NCI-H128 (cell line): Measurements from ENCODE around the gene OSBPL6.
"Not testable (repeated sequence)": the region's sequence is repeated elsewhere in the genome, so short reads cannot be mapped to it uniquely, and the experiment has no call there.

Source experiments
- DNase-seq: peaks from one replicate; lab custom pipeline; 2025; ENCODE audit not compliant: unreplicated experiment; lab: John Stamatoyannopoulos, UW

The OSBPL6 gene

DNA sequence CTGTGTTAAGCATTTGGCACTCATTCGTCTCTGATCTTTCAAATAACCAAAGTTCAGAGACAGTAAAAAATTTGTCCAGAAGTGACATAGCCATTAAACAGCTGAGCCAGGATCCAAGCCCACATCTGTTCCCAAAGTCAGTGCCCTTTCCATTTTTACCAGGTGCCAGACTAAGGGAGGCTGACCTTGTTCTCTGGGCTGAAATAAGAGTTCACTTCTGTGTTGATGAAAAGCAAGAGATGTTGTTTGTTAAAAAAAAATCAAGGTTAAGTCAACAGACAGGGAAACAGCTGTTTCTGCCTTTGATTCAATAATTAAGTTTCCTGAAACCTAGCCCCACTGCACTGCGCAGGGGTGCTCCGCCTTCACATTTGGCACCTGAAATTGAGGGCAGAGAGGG, 139.5 kb downstream of the OSBPL6 start:
- DNase-seq: no peak

DNA sequence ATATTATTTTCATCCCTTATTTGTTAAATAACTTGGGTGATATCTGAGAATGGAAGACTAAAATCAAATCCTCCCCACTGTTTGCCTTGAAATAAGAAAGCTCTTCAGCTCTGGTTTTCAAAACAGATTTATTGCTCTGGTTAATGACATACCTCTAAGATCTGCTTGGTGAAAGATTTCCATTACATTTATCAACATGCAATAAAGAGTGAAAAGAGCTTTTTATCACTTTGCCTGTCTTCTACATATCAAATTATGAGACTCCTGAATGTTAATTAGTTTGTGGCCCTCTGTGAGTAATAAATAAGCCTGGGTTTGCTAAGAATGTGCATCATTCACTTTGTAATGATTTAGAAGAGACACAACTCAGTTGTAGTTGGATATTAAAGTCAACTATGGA, 140.9 kb downstream of the OSBPL6 start:
- no peak for DNase-seq

DNA sequence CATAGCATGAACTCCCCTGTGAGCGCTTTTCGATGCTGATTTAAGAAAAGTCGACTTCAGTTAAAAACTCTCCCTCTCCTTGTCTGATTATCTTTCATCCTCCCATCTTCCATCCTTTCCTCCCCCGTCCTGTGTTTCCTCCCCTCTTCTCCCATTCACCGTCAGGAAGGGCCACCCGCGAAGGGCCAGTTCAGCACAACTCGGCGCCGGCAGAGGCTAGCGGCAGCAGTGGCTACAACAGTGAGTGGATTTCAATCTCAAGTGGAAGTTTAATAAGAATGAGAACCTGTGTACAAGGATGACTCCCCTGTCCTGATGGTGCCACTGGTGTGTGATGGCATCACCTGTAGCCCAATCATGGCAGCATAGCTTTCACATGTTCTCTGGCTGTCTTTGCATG, 149.8 kb downstream of the OSBPL6 start:
- no peak for DNase-seq

DNA sequence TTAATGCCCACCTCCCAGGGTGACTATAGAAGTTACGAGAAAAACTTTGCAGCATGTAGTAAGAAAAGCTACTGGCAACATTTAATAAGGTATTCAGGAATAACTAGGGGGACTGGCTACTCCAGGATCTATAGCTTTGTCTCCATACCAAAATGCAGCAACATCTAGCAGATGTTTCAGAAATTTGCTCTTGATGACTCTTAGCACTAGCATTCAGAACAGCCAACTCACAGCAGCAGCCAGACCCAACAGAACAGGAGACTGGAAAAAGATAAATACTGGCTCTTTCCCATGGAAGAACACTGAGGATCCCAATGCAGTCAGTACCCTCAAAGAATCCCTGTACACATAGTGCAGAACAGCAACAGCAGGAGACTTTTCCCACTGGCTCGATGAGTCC, 151.6 kb downstream of the OSBPL6 start:
- no peak for DNase-seq

DNA sequence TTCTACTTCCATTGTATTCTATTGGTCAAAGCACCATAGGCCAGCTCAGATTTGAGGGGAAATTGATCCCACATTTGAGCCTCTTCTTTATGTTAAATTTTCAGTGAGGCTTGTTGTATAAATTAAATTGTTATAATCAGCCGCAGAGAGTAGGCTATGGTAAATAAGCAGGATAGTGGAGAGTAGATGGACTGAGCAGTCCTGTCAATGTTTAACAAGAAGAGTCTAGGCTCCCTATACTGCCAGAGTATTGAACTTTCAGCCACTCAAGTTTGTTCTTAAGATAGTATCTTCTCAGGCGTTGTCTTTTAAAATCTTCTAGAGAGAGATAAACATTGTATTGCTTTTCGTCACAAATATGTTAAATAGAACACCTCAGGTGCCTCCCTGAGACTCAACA, 155.7 kb downstream of the OSBPL6 start:
- DNase-seq: no peak

DNA sequence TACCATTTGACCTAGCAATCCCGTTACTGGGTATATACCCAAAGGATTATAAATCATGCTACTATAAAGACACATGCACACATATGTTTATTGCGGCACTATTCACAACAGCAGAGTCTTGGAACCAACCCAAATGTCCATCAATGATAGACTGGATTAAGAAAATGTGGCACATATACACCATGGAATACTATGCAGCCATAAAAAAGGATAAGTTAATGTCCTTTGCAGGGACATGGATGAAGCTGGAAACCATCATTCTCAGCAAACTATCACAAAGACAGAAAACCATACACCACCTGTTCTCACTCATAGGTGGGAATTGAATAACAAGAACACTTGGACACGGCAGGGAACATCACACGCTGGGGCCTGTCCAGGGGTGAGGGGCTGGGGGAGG, 163.4 kb downstream of the OSBPL6 start:
- not testable (repeated sequence) for DNase-seq

DNA sequence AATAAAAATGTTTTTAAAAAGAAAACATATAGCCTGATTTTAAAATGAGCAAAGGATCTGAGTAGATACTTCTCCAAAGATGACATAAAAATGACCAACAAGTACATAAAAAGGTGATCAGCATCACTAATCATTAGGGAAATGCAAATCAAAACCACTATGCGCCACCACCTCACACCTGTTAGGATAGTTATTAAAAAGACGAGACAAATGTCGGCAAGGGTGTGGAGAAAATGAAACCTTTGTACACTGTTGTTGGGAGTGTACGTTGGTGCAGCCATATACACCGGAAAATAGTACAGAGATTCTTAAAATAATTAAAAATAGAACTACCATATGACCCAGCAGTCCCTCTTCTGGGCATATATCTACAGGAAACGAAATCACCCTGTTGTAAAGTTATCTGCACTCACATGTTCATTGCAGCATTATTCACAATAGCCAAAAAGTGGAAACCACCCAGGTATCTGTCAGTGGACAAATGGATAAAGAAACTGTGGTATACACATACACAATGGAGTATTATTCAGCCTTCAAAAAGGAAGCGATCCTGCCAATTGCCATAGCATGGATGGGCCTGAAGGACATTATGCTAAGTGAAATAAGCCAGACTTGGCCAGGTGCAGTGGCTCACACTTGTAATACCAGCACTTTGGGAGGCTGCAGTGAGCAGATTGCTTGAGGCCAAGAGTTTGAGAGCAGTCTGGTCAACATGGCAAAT, 165.0 kb downstream of the OSBPL6 start:
- DNase-seq: no peak

DNA sequence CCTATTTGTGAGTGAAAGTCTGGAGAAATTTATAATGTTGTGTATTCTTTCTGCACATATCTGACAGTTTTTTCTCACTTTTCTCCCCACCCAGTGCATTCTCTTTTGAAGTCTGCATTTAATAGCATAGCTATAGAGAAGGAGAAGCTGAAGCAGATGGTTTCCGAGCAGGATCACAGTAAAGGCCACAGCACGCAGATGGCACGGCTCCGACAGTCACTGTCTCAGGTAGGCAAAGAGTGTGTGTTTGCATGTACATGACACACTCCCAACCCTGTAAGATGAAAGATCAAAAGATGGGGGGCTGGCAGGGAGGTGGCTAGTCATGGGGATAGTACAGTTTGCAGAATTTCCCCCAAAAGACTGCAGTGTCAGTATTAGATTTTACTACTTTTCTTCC, 167.3 kb downstream of the OSBPL6 start:
- DNase-seq: no peak

DNA sequence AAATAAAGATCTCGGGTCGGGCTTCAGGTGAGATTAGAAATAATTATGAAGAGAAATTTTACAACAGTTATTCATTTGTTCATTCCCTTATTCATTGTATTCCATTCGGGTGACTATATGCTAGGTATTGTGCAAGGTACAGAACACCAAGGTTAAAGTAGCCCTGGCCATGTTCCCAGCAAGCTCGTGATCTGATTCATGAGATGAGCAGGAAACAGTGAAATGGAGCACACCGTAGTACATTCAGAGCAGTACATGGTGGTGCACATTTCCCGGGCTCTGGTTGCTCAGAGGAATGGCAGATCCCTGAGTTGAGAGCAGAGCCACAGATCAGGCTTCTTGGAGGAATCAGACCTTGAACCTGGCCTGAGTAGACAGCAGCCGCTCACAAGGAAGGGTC, 168.9 kb downstream of the OSBPL6 start:
- no peak for DNase-seq

DNA sequence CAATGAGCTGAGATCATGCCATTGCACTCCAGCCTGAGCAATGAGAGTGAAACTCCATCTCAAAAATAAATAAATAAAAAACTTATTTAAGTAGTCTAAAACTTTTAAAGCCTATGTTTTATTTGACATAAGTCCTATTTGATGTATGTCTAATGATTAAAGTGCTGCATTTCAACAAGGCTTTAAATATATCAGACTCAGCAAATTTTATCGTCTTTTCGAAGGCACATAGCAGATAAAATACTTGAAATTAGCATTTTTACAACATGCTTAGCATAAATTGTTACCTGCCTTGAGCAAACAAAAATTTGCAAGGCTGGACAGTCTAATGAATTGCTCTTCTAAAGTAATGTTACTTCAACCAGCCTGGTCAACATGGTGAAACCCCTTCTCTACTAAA, 170.8 kb downstream of the OSBPL6 start:
- no peak for DNase-seq

DNA sequence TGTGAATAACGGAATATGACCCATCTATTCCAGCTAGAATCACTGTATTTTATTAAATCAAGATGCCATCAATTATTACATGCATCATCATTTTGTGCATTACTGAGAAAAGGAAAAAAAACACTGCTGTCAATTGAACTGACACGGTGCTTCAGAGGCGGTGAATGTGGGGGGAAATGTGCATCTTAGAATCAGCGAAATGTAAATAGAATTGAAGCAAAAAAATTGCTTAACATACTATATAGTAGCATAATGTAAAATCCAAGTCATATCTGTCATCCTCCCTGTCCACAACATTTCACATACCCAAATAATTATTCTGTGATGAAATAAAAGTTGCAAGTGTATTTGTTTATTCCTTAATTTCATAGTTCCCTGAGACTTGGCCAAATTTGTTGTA, 172.1 kb downstream of the OSBPL6 start:
- no peak for DNase-seq

DNA sequence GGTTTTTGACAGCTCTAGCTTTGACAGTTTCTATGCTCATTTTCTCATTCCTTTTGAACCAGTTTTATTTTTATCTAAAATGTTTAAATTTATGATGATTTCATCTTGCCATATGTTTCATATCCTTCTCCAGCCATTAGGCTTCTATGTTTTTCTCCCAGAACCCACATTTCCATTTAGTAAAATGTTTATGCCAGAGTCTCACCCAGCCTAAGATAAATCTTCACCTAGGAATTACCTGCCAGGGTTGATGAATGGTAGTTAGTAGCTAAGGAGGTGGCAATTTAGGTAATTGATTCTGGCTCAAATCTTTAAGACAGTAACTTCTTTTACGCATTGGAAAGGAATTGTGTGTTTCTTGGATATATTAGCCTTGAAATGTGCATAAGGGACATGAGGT, 173.0 kb downstream of the OSBPL6 start:
- DNase-seq: no peak

DNA sequence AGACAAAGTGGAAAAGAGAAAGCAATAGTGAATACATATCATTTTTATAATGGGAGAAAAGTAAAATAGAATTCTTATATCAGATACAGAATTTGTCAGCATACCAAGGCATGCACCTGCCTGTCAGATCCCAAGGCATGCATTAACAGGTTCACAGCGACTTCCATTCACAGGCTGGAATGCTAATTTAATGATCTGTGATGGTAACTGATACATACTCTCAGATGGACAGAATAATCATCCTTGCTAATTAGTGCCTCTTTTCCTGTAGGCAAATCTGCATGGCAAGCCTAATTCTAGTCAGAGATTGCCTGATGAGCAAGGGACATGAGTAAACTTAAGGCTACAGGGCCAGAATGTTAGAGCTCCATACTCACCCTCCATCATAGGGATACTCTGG, 180.6 kb downstream of the OSBPL6 start:
- DNase-seq: no peak

DNA sequence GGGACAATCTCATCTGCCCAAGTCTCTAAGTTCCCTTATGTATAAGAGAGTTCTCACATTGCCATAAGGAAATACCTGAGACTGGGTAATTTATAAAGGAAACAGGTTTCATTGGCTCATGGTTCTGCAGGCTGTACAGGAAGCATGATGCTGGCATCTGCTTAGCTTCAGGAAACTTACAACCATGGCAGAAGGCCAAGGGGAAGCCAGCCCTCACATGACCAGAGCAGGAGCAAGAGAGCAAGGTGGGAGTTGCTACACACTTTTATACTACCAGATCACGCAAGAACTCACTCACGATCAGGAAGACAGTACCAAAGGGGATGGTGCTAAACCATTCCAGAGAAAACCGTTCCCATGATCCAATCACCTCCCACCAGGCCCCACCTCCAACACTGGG, 182.7 kb downstream of the OSBPL6 start:
- no peak for DNase-seq

DNA sequence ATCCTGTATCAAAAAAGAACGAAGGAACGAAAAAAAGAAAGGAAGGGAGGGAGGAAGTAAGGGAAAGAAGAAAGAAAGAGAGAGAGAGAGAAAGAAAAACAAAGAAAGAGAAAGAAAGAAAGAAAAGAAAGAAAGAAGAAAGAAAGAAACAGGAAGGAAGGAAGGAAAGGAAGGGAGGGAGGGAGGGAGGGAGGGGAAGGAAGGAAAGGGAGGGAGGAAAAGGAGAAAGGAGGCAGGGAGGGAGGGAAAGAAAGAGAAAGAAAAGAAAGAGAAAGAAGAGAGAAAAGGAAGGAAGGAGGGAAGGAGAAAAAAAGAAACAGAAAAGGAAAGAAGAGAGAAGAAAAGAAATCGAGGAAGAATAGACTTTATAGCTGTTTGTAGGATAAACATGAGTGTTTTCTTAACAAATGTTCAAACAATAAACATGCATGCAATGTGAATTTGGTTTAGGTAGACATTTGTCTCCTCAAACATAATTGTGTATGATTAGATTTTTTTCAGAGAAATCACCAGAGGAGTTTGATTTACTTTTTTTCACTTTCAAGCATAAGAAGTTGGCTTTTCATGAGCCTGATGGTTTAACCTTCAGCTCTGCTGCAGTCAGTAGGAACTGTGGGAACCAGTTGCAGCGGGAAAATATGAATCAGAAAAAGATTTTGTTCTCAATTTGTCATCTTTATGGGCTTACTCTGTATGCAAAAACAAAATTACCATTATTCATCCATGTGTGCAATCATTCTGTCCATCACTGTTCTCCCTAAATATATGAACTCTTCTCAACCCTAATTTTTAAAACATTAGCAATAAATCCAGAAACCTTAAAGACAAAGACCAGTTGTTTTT, 185.1 kb downstream of the OSBPL6 start:
- DNase-seq: no peak

DNA sequence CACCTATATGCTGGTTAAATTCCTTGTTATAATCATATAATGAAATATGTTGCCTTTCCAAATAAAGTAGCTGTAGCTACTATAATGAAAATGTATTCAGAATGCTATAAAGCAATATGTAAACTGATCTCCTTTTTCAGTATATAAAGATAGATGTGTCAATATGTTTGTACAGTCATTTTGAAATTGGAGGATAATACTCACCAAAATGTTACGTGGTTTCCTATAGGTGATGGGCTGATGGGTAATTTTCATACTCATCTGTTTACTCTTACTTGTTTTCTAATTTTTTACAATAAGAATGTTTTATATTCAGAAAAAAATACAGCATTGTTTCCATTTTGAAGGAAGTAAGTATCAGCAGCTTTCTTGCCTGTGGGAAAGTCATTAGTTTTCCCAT, 186.5 kb downstream of the OSBPL6 start:
- DNase-seq: no peak

DNA sequence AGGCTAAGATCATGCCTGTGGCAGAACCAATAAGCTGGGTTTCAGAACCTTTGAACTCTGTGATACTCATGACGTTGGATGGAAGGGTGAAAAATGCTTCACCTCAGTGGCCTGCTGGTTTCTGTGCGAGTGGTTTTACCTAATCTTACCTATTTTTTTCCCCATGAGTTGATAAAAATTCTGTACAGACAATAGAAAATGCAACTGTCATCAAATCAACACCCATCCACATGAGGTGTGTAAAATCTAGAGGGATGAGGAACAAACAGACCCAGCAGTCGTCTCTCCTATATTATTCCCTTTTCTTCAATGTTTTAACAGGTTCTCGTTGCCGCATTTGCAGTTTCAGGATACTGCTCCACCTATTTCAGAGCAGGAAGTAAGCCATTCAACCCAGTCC, 189.4 kb downstream of the OSBPL6 start:
- DNase-seq: no peak

DNA sequence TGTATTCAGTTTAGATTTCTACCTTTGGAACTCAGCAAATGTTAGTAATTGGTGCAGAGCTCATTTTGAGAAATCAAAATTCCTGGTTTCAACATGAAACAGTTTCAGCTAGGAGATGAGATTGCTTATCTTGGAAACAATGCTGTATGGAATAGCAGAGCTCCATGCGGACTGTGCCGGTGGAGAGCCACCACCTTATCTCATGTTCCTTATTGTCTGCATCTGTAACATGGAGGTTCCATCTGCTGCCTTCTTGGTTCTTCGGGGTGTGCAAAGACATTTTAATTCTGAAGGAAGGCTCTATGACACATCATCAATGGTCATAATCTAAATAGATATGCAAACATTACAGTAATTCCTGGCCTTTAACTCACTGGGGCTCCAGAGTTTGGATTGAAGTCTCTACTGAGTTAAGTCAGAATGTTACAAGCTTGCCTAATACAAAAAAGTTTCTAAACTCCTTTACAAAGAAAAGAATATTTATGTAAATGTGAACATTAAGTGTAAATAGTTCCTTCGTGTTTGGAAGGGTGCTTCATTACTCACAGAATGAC, 191.4 kb downstream of the OSBPL6 start:
- DNase-seq: no peak

DNA sequence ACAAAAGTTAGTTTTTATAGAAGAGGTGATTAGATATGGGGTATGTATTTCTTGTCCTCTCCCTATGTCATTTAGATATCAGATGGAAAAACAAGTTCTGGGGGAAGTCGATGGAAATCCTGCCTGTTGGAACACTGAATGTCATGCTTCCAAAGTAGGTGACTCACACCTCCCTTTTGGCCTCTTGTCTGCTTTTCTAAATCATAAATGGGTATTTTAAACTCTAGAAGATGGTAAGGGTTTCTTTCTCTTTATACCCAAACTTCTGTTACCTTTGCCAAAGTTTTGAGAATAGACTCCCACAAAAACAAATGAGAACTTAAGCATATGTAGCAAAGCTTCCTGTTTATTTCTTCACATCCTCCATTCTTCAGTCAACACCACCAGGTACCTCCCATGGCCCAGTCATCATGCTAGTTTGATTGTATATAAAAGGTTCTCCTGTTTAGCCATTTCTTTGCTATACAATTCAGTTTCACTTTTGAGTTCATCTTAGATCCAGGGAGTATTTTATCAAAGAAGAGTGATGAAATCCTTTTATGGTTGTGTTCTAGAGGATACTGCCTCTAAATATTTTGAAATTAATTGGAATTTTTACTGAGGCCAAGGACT, 192.8 kb downstream of the OSBPL6 start:
- no peak for DNase-seq

DNA sequence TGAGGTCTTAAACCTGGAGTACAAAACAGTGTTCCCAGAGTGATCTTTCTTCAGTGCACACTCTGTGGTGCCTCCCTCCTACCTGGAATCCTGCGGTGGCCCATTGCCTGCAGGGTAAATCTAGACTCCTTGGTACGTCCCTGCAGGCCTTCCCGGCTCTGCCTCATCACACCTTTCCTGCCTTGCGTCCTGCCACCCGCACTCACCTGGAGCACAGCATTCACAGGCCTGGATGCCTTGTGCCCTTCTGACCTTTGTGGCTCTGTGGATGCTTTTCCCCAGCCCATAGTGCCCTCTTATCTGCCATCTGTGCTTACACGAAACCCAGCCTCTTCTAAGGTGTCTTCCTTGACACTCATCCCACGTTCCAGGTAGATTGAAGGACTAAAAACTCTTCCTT, 194.0 kb downstream of the OSBPL6 start:
- no peak for DNase-seq

DNA sequence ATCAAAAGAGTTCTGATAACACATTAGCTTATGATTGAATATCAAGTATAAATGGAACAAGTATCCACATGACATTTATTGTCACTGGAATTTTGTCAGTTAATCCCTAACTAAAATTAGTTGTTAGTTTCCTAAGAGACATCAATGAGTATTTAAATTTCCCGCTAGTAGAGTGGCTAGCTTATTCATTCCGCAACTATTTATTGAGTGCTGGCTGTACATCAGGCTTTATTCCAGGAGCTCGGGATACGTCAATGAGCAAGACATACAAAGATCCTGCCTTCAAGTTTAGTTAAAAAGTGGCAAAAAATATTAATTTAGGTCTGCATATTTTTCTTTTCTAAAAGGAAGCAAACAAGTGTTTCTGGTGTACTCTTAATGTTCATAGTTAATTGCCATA, 197.4 kb downstream of the OSBPL6 start:
- DNase-seq: no peak

DNA sequence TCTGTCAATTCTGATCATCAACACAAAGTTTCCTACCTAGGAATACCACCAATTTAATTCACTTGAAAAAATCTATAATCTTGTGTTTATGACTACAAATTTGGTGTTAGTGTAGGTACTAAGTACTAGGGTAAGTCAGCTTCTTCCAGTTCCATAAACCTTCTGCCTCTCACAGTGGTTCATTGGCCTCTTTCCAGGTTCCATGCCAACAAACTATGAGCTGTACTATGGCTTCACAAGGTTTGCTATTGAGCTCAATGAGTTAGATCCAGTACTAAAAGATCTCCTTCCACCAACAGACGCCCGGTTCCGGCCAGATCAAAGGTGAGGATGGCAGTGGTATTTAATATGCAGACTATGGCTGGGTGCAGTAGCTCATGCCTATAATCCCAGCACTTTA, 197.9 kb downstream of the OSBPL6 start:
- no peak for DNase-seq
